GM12873 (cell line): ENCODE measurements around the gene PDCD1.

Experiments
- TF ChIP-seq, protein P1 (sequence below): IDR thresholded peaks from 2 replicates; pipeline ENCODE4 v1.5.1; 2012; ENCODE audit warnings: low read depth, mild to moderate bottlenecking, moderate library complexity, low read length, control low read depth; ENCODE audit not compliant: insufficient read depth; ENCODE audit errors: missing control alignments

Gene PDCD1

DNA sequence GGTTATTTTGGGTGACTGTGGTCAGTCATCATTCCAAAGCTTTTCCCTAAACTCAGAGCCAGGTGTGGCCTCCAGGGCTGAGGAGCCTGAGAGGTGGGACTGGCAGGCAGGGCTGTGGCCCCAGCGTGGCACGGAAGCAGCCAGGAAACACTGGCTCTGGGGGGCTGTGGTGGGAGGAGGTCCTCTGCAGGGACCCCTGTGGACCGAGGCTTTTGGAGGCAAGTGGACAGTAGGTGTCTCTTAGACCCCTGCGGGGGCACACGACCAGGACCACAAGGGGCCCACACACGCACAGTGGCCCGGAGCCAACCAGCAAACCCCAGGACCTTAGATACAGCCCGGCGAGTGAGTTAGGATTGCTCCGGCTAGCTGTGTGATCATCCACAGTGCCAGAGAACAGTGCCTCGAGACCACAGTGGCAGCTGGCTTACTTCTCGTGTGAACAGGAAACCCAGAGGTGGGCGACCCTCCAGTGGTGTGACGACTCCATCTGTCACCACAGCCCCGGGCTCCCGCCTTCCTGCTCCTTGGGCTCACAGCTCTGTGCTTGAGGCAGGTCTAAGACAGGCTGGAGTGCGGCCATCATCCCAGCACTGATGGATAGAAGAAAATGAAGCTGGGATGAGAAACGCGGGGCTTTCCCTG lies 9.2 kb upstream of the PDCD1 start:
- TF ChIP-seq, protein P1, sequence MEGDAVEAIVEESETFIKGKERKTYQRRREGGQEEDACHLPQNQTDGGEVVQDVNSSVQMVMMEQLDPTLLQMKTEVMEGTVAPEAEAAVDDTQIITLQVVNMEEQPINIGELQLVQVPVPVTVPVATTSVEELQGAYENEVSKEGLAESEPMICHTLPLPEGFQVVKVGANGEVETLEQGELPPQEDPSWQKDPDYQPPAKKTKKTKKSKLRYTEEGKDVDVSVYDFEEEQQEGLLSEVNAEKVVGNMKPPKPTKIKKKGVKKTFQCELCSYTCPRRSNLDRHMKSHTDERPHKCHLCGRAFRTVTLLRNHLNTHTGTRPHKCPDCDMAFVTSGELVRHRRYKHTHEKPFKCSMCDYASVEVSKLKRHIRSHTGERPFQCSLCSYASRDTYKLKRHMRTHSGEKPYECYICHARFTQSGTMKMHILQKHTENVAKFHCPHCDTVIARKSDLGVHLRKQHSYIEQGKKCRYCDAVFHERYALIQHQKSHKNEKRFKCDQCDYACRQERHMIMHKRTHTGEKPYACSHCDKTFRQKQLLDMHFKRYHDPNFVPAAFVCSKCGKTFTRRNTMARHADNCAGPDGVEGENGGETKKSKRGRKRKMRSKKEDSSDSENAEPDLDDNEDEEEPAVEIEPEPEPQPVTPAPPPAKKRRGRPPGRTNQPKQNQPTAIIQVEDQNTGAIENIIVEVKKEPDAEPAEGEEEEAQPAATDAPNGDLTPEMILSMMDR, result no peak

DNA sequence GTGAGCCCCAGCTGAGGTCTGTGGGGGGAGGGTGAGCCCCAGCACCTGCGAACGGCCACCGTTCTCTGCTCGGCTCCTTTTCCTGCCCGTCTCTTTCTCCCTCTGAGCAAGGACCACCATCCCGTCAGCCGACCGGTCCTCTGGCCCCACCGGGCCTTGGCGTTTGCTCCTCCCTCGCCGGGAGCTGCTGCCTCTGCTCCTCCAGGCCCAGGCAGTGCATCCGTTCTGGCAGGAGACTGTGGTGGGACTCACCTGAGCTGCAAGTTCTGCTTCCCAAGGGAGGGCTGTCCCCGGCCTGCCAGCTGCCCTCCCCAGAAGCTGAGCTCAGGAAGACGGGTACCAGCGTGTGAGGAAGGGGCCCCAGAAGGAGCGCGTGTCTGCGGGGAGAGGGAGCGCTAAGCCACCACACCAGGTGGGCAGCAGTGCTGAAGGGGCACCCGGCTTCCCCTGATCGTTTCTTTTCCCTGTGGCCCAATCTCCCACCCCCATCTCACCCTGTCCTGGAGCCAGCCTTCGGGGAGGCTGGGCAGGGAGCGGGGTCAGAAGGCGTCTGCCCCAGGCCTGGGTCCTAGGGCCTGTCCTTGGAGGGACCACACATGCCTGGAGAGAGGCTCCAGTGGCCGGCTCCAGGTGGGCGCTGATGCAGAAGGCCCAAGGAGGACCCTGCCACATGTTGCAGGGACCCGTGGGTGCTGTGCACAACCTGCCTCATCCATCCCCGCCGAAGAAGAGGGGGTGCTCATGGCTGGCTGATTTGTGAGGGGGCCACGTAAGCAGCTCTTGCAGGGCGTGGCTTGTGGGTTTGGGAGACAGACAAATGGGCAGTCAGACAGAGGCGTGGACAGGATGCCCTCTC lies 8.3 kb upstream of the PDCD1 start:
- TF ChIP-seq, protein P1, result no peak

DNA sequence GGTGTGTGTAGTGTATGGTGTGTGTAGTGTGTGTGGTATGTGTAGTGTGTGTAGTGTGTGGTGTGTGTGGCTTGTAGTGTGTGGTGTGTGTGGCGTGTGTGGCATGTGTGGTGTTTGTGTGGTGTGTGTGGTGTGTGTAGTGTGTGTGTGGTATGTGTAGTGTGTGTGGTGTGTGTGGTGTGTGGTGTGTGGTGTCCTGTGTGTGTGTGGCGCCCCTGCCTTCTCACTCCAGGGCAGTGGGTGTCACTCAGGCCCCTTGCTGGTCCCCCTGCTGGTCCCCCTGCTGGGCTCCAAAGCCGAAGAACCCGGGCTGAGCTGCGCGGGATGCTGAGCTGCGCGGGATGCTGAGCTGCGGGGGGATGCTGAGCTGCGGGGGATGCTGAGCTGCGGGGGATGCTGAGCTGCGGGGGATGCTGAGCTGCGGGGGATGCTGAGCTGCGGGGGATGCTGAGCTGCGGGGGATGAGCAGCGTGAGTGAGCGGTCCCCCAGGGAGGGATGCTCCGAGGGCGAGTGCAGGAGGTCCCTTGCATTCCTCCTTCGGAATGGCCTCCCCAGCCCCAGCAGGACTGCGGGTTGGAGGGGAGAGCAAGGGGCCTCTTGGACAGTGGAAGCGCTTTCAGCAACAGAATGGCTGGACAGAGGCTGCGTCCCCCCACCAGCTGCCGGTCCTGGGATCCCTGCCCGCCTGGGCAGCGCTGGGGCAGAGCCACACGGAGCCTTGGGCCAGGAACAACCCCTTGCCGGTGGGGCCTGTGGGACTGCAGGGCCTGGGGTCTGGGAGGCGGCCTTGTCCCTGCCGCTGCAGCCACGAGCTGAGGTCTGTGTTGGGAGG lies 7.5 kb upstream of the PDCD1 start:
- TF ChIP-seq, protein P1, result no peak

DNA sequence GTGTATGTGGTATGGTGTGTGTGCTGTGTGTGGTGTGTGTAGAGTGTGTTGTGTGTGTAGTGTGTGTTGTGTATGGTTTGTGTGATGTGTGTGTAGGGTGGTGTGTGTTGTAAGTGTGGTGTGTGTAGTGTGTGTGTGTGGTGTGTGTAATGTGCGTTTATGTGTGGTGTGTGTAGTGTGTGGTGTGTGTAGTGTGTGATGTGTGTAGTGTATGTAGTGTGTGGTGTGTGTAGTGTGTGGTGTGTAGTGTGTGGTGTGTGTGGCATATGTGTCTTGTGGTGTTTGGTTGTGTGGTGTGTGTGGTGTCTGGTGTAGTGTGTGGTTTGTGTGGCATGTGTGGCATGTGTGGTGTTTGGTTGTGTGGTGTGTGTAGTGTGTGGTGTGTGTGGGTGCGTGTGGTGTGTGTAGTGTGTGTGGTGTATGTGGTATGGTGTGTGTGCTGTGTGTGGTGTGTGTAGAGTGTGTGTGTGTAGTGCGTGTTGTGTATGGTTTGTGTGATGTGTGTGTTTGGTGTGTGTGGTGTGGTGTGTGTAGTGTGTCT lies 6.8 kb upstream of the PDCD1 start:
- TF ChIP-seq, protein P1, result no peak

DNA sequence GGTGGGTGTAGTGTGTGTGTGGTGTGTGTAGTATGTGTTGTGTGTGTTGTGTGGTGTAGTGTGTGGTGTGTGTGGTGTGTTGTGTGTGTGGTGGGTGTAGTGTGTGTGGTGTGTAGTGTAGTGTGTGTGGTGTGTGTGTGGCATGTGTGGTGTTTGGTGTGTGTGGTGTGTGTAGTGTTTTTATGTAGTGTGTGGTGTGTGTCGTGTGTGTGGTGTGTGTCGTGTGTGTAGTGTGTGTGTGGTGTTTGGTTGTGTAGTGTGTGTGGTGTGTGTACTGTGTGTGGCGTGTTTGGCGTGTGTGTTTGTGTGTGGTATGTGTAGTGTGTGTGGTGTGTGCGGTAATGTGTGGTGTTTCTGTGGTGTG lies 6.1 kb upstream of the PDCD1 start:
- TF ChIP-seq, protein P1, result no peak

DNA sequence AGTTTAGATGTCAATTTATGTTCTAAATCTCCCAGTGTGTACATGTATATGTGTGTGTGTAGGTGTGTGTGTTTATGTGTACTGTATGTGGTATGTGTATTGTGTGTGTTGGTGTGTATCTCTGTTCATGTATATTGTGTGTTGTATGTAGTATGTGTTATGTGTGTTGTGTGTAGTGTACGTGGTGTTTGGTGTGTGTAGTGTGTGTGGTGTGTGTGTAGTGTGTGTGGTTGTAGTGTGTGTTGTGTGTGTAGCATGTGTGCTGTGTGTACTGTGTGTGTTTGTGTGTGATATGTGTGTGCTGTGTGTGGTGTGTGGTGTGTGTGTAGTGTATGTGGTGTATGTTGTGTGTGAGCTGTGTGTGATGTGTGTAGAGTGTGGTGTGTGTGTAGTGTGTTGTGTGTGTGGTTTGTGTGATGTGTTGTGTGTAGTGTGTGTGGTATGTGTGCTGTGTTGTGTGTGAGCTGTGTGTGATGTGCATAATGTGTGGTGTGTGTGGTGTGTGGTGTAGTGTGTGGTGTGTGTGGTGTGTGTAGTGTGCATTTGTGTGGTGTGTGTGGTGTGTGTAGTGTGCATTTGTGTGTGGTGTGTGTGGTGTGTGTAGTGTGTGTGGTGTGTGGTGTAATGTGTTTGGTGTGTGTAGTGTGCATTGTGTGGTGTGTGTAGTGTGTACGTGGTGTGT lies 5.6 kb upstream of the PDCD1 start:
- TF ChIP-seq, protein P1, result no peak
